ENCODE results near the gene BMPR2.
"Not testable (repeated sequence)": the region's sequence is repeated elsewhere in the genome, so short reads cannot be mapped to it uniquely, and the experiment has no call there.

BMPR2 gene

DNA sequence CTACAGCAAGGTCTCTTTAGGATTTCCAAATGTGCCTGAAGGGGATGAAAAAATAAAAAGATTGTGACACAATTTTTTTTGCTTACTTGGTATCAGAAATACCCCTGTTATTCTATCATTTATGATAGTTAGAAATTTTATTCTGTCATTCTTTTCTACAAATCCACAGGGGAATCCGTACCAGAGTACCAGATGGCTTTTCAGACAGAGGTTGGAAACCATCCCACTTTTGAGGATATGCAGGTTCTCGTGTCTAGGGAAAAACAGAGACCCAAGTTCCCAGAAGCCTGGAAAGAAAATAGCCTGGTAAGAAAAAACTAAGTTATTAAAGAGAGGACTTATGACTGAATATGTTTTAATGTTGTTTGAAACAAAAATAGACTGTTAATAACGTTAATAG lies 166.0 kb downstream of the BMPR2 start:
- DNase-seq, result no peak

DNA sequence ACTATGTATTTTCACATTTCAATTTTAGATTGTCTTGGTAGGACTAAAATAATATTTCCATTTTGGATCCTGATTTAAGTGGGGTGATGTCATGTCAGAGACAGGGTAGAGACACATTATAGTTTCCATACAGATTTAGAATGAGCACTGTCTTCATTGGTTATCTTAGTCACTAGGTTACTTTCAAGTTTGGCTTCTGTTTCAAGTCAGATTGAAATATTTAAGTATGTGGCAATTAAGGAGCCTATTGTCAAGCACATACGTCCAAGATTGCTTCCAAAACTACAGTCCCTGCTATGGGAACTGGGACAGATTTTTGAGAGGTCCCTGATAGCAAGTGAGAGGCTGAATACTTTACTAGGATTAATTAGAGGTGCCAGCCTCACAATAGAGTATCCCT lies 169.4 kb downstream of the BMPR2 start:
- DNase-seq, result no peak

DNA sequence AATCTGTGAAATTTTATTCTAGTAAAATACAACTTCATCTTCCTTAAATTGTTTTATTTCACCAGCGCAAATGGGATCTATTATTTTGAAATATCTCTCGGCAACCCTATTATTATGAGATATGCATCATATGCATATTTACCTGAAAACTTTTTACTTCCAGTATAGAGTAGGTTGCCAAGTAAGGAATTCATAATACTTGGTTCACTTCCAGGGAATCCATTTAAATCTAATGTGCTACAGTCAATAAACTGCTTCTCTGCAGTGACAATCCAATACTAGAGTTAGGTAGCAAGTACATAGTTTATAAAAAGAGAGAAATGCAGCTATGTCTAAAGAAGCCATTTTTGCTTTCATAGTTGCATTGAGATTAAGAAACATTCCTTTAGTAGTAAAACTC lies 169.8 kb downstream of the BMPR2 start:
- DNase-seq, result no peak

DNA sequence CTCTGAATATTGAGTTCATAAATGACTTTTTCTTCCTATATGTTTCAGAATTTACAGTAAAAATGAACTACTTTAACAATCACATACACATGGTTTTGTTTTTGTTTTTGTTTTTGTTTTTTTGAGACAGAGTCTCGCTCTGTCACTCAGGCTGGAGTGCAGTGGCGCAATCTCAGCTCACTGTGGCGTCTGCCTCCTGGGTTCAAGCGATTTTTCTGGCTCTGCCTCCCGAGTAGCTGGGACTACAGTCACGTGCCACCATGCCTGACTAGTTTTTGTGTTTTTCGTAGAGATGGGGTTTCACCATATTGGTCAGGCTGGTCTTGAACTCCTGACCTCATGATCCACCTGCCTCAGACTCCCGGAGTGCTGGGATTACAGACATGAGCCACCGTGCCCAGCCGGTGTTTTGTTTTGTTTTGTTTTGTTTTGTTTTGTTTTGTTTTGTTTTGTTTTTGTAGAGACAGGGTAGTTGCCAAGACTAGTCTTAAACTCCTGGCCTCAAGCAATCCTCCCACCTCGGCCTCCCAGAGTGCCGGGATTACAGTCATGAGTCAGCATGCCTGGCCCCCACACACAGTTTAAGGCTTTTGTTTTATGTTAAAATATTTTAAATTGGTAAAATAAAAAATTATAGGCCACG lies 170.5 kb downstream of the BMPR2 start:
- not testable (repeated sequence) for DNase-seq

DNA sequence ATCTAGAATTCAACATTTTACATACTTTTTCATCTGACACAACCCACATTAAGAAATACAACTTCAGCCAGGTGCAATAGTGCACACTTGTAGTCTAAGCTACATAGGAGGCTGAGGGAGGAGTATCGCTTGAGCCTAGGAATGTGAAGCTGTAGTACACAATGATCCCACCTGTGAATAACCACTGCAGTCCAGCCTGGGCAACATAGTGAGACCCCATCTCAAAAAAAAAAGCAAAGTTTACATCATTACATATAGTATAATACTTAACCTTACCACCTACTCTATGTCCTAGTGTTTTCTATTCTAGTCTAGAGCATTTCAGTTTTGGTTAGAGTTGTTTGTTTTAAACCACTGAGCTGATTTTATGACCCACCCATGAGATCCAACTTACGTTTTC lies 172.1 kb downstream of the BMPR2 start:
- no peak for DNase-seq

DNA sequence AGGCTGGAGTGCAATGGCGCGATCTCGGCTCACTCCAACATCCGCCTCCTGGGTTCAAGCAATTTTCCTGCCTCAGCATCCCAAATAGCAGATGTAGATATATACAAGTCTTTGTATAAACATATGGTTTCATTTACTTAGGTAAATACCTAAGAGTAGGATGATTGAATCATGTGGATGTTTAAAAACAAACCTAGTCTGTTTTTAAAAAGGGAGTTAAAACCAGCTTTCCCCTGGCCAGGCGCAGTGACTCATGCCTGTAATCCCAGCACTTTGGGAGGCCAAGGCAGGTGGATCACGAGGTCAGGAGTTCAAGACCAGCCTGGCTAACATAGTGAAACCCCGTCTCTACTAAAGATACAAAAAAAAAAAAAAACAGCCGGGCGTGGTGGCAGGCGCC lies 174.9 kb downstream of the BMPR2 start:
- DNase-seq, result not testable (repeated sequence)

DNA sequence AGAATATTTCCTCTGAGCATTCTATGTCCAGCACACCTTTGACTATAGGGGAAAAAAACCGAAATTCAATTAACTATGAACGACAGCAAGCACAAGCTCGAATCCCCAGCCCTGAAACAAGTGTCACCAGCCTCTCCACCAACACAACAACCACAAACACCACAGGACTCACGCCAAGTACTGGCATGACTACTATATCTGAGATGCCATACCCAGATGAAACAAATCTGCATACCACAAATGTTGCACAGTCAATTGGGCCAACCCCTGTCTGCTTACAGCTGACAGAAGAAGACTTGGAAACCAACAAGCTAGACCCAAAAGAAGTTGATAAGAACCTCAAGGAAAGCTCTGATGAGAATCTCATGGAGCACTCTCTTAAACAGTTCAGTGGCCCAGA lies 179.2 kb downstream of the BMPR2 start:
- no peak for DNase-seq

DNA sequence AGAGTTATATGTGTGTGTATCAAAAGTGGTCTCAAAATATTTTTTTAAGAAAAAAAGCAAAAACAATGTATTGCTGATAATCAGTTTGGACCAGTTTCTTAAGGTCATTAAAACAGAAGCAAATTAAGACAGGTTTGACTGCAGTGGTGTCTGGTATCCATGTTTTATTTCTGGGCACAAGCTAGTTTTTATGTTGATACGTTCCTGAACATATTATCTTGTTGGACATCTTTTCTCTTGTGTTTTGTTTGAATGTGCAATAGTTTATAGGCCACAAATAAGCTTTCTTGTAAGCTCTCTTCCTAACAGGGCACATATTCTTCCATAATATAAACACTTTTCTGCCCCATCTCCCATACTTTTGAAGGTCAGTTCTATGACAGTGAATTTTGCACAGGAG lies 184.1 kb downstream of the BMPR2 start:
- no peak for DNase-seq

DNA sequence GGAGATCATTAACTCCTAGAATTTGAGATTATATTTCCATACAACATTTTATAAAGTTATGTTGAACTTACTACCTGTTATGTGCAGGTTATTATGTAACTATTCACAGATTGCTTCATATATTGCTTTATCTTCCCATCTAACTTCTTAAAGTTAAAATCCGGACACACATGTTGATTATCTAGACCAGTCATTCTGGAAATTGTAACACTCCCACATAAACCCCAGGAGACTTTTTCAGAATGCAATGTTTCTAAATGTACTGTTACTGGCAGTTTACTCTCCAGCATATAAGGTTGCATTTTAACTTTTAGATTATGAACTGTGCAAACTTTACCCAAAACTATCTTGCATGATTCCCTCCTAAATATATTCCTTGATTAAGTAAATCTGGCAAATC lies 188.1 kb downstream of the BMPR2 start:
- no peak for DNase-seq

DNA sequence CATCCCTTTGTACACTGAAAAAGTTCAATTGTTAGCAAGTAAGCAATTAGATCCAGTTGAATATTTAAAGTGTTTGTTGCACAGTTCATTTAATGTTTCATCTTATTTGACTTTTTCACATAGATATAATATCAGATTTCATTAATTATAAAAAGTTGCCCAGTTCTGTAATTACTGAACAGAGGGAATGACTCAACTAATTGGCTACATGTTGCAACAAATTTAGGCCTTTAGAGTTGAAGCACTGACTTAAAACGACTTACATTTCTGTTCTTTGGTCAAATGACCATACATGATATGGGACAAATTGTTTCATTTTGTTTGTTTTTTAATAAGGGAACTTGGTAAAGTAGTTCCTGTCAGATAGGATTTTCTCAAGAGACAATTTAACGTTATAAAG lies 190.2 kb downstream of the BMPR2 start:
- no peak for DNase-seq

DNA sequence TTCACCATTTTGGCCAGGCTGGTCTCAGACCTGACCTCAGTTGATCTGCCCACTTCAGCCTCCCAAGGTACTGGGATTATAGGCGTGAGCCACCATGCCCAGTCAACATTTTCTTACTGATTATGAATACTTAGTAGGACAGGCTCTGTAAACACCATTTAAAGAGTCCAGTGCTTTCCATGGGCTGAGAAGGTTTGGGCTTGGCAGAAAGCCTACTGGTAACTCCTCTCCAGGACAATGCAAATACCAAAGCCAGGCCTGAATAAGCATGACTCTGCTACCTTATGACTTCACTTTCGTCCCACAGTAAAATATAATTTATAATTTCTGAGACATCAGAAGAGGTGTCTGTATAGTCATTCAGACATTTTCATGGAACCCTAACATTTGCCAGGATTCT lies 198.4 kb downstream of the BMPR2 start:
- DNase-seq, result no peak

DNA sequence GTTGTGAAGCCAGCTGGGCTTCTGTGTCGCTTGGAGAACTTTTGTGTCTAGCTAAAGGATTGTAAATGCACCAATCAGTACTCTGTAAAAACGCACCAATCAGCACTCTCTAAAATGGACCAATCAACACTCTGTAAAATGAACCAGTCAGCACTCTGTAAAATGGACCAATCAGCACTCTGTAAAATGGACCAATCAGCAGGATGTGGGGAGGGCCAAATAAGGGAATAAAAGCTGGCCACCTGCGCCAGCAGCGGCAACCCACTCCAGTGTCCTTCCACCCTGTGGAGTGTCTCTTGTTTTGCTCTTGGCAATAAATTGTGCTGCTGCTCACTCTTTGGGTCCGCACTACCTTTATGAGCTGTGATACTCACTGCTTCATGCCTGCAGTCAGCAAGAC lies 199.1 kb downstream of the BMPR2 start:
- not testable (repeated sequence) for DNase-seq

DNA sequence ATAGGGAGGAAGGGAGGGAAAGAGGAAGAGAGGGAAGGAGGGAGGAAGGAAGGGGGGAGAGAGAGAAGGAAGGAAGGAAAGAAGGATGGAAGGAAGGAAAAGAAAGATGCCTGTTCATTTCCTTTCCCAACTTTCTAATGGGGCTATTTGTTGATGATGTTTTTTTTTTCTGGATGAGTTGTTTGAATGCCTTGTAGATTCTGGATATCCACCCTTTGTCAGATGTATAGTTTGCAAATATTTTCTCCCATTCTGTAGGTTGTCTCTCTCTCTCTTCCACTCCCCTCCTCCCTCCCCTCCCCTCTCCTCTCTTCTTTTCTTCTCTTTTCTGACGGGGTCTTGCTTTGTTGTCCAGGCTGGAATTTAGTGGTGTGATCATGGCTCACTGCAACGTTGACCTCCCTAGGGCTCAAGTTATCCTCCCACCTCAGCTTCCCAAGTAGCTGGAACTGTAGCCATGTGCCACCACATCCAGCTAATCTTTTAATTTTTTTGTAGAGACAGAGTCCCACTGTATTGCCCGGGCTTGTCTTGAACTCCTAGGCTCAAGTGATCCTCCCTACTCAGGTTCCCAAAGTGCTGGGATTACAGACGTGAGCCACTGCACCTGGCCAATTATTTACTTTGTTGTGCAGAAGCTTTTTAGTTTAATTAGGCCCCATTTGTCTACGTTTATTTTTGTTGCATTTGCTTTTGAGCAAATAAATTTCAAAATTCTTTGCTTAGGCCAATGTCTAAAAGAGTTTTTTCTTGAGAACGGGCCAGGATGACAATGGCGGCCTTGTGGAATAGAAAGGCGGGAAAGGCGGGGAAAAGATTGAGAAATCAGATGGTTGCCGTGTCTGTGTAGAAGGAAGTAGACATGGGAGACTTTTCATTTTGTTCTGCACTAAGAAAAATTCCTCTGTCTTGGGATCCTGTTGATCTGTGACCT lies 201.4 kb downstream of the BMPR2 start:
- DNase-seq, result no peak

DNA sequence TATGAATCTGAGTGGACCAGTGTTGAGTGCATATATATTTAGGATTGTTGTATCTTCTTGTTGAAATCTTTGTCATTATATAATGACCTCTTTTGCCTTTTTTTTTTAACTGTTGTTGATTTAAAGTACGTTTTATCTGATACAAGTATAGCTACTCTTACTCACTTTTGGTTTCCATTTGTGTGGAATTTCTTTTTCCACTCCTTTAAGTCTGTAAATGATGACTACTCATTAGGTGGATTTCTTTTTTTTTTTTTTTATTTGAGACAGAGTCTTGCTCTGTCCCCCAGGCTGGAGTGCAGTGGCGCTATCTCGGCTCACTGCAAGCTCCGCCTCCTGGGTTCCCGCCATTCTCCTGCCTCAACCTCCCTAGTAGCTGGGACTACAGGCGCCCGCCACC lies 206.7 kb downstream of the BMPR2 start:
- DNase-seq, result not testable (repeated sequence)

DNA sequence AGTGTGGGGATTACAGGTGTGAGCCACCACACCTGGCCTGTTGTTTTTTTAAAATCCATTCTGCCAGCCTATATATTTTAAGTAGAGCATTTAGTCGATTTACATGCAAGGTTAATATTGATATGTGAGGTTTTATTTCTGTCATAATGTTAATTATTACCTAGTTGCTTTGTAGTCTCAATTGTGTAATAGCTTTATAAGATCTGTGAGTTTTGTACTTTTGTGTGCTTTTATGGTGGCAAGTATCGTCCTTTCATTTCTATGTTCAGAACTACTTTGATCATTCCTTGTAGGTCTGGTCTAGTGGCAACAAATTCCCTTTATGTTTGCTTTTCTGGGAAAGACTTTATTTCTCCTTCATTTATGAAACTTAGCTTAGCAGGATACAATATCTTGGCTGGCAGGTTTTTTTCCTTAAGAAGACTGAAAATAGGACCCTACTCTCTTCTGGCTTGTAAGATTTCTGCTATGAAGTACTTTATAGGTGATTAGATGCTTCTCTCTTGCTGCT lies 207.6 kb downstream of the BMPR2 start:
- DNase-seq, result no peak

DNA sequence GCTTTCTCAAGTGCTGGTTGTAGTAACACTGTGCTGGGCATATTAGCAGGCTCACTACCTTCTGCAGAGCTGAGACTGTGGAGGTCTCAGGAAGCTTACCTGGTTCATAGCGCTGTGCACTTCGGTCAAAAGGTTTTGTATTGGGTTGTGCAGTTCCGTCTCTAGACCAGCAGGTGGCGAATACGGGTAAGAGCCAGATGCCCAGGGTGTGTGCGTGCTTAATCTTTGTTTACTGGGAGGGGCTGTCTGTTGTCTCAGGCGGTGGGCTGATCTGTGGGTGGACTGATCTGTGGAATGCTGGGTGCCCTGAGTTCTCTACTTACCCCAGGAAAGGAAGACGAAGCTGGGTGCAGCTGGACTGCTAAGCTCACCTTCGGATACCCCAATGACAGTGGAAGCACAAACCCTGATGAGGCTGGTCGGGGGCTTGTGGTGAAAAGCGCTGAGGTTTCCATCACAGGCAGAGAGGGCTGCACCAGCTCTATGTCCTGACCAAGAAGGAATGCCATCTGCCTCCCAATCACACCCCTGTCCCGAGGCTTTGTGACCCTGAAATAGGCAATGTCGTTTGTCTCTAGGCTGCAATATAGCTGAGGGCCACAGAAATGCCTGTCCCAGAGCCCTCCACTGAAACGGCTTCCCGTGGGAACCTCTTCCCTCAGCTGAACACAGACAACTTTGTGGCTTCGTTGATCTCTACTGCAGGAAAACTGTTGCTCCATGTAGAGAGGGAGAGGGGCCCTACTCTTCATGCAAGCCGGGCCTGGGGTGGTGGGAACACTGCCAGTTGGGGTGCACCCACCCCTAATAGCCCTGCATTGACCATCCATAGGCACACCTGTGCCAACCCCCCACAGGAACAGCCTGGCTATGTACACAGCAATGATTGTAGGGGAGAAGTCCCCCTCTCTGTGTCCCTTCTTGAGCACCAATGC lies 212.8 kb downstream of the BMPR2 start:
- peak; percentile 31 to 47 for DNase-seq

DNA sequence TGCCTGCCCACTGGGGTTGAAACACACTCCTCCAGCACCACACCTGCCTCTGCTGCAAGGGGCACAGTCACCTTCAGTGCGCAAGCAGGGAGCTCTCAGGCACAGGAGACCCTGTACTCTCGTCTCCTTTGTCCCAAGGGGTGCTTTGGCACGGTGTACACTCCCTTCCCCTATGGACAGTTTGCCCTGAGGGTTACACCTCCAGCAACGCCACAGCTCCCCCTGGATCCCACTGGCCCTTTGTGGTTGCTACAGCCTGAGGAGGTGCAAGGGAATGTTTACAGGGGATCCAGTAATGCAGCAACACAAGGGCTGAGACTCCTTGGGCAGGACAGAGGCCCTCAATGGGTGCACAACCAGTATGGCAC lies 213.4 kb downstream of the BMPR2 start:
- no peak for DNase-seq

DNA sequence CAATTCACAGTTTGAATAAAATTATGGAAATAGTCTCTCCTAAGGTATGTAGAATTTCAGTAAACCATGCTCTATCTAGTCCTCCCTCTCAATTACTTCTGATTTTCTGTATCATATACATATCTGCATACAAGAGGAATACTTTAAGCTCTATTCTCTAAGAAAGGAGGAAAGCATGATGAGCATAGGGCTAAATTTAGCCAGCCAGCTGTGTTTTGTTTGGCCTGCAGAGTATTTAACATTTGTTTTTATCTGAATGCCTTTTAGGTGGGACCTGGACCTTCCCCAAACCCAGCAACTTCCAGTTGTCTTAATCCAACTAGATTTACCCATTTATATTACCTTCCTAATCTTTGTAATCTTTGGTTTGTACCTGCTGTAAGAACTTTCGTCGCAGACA lies 216.4 kb downstream of the BMPR2 start:
- no peak for DNase-seq

DNA sequence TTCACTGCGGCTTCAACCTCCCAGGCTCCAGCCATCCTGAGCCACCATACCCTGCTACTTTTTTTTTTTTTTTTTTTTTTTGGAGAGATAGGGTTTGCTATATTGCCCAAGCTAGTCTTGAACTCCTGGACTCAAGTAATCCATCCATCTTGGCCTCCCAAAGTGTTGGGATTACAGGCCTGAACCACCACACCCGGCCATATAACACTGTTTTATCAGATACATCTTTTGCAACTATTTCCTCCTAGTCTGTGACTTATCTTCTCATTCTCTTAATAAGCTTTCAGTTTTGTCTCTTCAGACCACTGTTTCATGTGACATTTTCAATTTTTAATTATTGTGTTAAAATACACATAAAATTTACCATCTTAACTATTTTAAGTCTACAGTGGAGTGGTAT lies 223.0 kb downstream of the BMPR2 start:
- no peak for DNase-seq

DNA sequence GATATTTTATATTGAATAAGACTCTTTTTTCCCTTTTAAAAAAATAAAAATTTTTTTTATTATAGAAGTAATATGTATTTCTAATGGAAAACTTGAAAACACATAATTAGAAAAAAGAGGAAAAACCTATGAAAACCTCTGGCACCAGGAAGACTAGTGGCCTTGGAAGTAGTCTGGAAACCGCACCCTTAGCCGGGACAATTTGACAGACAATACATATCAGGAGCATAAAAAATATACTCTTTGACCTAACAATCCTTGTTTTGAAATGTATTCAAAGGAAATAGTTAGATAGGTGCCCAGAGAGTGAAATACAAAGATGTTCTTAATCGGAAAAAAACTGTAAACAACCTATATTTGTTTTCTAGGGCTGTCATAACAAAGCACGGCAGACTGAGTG lies 223.8 kb downstream of the BMPR2 start:
- no peak for DNase-seq

DNA sequence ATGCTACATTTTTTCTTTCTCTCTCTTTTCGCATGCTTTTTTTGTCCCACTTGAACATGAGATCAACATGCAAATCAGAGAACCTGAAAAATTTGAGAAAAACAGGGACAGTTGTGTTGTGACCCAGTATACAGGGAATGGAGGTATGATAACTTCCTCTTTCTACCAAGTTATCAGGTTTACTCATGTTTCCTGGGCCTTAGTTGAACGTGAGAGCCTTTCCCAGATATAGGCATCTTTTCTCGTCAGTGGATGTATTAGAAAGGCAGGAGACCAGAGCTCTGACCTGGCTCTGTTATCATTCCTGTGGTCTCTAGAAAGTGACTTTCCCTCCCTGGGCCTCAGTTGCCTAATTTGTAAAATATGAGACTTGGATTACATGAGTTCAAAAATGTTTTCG lies 228.6 kb downstream of the BMPR2 start:
- no peak for DNase-seq

DNA sequence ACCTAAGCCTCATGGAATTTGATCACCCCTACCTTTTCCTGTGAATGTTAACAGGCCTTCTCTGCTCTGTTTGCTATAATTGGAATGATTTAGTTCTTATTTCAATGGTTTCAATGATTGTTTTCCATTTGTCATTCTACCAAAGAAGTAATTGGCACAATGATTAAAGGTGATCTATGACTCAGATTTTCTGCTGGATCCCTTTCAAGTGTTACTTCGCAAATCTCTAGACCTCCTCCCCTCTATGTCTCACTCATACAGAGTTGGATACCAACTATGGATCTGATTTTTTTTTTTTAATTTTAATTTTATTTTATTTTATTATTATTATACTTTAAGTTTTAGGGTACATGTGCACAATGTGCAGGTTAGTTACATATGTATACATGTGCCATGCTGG lies 229.0 kb downstream of the BMPR2 start:
- DNase-seq, result no peak

DNA sequence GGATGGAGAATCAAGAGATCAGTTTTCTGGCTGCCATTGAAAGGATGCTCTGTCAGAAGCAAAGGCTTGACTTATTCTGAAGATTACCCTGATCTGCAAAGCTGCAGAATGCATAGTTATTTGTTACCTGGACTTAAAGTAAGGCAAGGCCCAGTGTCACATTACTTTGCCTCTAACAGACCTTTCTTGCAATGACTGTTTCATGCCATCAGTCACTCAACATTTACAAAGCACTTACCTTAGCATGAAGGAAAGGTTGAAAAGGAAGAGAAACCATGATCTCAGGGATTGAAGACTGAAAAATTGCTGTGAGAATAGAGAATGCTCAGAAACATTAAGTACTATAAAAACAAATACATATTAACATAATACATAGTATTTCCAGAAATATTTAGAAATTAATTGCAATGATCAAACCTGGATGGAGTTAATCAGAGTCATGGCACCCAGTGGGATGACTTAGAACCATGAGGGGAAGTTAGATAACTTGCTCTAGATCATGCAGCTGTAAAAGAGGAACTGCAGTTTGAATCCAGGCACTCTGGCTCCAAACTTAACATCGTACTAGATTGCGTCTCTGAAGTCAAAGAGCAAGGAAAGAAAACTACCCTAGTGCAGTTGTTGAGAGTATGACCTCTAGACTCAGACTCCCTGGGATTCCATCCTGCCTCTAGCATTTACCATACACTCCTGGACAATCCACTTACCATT lies 232.2 kb downstream of the BMPR2 start:
- no peak for DNase-seq

Data from stimulated activated CD4-positive, alpha-beta T cell treated with anti-CD3 and anti-CD28 coated beads, Interleukin-2, amount 100 ng/mL, for 48 hours (primary cell).